ENCODE results near the gene PPEF1.

- no peak for TF ChIP-seq POLR2A (IDR thresholded peaks at IDR 0.05; ENCODE audit: low read length)
- TF ChIP-seq GATA1 (IDR thresholded peaks at IDR 0.05; ENCODE audit: low read depth, low read length) = no peak
Observed at GRCh38 chrX:18687856-18688495, 19.5 kb upstream of the PPEF1 start.
